T-helper 9 cell (primary cell): ENCODE data around the gene UQCR11.

Experiments used
- DNase-seq: peaks from one replicate; pipeline ENCODE4 v3.0.0-alpha.2; 2020

The UQCR11 gene

DNA sequence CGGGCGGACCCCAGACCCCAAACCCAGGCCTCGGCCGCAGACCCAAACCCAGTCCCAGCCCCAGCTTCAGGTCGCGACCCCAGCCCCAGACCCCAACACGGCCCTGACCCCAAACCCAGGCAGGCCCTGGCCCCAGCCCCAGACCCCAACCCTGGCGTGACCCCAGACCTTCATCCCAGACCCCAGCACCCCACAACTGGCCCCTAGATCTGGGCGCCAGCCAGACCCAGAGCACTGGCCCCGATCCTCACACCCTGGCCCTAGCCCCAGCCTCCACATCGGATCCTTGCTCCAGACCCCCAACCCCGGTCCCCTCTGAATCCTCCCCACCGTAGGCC lies 20.1 kb downstream of the UQCR11 start:
- DNase-seq, result no peak

DNA sequence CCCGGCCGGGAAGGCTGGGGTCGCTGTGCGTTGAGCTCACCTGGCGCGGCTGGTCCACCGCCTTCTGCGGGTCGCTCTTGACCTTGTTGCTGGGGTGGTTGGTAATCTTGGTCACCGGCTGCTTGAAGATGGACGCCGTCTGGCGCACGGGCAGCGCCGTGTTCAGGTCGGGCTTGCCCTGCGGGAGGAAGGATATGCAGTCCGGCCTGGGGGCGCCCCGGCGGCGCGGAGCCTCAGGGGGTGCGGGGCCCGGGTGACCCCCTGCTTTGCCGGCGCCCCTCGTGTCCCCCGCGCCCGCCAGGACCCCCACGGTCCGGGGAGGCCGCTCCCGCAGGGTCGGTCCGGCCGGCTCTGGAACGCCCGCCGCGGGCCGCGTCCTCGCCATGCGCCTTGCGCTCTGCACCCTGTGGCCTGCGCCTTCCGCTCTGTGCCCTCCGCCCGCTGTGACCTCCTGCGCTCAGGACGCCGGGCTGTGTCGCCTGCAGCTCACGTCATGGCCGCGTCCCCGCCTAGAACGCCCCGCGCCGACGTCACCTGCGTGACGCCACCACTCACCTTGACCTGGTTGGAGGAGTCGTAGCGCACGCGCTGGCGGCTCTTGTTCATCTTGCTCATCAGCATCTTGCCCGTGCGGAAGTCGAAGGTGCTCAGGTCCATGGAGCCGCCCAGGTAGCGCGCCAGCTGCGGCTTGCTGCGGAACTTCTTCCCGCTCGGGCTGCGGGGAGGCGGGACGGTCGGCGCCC lies 20.6 kb downstream of the UQCR11 start:
- DNase-seq, result no peak

DNA sequence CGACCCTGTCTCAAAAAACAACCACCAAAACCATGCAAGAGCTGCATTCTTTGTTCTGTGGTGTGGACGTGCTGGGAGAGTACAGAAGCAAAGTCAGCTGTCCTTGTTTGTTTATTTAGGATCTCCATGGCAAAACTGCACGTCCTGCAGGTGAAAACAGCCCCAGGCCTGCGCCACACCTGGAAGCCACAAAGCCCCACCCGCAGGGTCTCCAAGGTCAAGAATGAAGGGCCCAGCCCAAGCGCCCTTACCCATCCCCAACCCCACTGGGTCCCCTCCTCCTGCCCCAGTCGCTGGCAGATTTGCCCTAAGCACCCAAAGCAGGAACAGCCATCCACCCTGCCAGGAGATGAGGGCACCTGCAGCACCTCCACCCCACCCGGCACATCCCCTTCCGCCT lies 23.1 kb downstream of the UQCR11 start:
- no peak for DNase-seq

DNA sequence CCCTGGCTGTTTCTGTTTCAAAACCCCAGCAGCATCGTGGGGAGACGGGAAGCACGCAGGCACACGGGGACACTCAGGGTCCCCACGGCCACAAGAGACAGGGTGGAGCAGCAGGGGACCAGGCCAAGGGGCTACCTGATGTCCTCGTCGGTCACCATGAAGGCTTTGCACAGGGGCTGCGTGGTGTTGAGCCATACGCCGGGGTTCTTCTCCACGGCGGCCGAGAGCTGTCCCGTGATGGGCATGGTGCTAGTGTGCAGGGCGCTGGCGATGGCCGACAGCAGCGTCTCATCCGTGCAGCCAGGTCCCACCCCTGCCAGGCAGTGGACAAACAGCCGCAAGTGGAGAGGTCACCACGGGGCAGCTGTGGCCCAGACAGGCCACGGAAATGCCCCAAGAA lies 24.3 kb downstream of the UQCR11 start:
- DNase-seq, result no peak

DNA sequence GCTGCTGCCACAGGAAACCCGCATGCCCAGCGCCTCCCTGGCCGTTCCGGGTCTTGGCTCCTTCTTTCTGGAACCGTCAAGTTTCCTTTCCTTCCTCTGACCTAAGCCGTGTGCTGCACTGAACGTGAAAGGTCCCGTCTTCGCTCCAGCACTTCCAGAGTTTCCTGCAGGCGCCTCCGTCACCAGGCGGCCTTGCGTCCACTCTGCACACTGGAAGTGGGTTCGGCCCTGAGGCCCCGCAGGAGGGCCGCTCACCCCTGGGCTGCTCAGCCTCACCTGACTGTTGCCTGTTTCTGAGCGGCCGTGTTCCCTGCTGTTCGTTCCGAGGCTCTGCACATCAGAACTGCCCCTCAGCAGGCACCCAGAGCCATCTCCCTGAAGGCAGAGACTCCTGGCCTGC lies 24.9 kb downstream of the UQCR11 start:
- DNase-seq, result no peak

DNA sequence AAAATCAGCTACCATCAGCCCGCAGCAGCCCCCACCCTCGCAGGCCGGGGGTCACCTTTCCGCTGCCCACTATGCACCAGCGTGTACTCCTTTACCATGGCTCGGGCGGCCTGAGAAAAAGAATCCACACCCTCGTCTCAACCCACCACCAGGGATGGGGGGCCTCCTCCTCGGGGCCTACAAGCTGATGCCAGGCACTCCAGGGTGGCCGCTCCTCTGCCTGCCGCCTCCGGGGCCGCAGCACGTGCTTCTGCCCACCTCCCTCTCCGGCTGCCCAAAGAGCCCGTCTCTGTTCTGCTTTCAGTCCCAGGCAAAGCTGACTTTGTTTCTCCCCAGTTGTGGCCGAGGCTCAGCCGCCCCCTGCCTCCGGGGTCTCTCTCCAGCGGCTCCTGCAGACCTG lies 26.0 kb downstream of the UQCR11 start:
- no peak for DNase-seq

DNA sequence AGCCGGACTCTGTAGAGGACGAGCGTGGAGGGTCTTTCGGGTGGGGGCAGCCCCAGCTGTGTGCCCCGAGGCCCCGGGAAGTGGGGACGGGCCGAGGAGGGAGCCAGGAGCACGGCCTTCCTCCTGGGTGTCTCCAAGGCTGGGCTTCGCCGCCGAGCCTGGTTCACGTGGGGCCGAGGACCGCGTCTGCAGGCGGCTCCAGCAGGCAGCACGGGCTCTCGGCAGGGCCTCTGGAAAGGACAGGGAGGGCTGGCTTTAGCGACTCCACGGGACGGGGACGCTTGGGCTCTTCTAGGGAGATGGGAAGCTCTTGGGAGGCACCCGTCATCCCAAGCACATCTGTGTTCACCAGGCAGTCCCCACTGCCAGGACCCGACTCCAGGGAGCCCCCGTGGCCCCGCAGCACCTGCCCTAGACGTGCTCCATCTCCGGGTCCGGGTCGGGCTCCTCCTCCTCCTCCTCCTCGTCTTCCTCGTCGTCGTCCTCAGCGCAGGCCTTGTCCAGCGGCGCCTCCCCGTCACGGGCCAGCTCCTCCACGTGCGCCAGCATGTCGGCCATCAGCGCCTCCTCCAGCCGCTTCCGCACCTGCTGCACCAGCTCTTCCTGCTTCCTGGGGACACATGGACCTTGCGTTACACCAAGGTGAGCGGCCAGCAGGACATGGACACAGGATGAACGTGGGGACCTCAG lies 27.2 kb downstream of the UQCR11 start:
- no peak for DNase-seq

DNA sequence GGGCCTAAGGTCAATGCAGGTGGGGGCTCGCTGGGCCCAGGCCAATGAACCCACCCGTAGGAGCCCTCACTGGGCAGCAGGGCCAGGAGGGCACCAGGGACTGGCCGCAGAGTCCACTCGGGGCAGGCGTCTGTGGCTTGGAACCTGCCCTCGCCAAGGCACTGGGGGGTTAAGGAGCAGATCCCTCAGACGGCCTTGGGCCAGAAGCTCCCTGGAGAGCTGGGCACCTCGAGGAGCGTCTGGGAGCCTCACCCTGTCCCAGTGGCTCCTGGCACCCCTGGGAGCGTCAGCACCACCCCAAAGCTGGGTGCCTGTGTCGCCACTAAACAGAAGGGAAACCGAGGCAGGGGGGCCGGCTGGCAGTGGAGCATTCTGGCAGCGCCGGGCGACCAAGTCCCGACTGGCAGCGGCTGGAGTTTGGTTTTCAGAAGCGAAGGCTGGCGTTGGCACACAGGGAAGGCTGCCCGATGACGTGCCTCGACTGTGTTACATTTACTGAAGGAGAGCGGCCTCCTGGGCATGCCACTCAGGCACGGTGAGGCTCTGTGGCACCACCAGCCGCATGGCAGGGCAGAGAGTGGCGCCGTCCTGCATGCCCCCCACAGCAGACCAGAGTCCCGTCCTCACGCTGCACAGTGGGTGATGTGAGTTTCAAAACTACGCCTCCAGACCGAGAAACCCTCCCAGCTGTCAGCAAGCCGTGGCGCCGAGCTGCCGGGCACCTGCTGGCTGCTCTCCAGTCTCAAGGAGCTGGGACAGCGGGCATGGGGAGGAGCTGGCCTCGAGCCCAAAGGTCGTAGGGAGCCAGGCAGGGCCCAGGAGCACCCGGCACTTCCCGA lies 28.0 kb downstream of the UQCR11 start:
- no peak for DNase-seq

DNA sequence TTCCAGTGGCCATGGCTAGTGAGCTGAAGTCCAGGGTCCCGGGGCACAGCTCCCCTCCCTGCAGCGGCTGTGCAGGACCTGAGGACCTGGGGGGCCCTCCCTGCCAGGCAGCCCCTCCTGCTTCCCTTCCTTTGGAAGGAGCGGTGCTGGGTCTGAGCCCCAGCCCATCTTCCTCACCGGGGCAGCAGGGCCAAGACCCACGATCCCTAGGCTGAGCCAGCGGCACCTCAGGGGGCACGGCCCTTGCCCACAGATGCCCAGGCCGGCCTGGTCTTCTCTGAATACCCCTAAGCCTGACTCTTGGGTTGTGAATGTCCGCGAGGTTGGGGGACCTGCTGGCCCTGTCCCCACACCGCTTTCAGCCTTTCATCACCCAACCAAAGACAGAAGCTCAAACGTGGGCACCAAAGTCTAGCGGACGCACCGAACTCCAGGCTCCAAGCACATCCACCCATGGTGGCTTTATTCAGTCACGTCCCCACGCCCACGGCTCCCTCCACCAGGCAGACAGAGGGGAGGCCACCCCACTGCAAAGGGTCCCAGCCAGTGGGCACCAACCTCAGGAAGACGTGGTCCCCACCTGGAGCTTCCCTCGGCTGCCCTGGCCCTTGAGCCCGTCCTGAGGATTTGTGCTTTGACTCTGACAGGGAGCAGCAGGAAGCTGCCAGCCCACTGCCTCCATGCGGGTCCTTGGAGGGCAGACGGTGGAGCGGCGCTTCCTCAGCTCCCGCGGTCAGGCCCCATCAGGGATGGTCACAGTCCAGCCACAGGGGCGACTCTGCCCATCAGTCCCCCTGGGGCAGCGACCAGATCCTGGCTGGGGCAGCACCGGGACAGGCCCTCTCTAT lies 28.8 kb downstream of the UQCR11 start:
- no peak for DNase-seq

DNA sequence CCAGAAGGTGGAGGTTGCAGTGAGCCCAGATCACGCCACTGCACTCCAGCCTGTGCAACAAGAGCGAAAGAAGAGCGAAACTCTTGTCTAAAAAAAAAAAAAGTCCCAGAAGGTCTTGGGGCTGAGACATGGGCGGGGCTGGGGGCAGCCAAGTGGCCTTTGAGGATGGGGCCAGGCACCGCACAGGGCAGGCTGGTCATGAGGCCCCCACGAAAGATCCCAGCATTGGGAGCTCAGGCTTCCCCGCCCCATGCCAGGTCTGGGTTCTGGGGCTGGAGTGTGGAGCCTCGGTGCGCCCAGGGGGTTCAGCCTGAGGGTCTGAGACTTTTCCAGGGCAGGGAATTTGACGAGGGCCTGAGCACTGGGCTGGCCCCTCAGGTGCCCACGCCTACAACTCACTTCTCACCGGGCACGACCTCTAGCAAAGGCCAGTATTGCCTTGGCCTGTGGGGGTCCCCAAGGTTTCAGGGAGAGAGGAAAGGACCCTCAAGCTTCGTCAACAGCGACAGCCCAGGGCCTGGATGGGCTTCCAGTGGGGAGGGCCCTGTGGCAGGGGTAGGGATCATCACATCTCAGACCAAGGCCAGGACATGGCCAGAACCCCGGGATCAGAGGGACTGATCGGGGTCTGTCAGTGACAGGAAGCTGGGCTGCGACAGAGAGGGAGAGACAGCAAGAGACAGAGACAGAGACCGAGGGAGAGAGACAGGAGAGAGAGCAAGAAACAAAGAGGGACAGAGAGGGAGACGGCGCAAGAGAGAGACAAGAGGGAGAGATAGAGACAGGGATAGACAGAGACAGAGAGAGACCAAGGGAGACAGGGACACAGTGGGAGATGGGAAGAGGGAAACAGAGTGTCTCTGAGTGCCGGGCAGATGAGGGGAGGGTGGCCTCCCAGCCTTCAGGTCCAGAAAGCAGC lies 29.7 kb downstream of the UQCR11 start:
- DNase-seq, result no peak

DNA sequence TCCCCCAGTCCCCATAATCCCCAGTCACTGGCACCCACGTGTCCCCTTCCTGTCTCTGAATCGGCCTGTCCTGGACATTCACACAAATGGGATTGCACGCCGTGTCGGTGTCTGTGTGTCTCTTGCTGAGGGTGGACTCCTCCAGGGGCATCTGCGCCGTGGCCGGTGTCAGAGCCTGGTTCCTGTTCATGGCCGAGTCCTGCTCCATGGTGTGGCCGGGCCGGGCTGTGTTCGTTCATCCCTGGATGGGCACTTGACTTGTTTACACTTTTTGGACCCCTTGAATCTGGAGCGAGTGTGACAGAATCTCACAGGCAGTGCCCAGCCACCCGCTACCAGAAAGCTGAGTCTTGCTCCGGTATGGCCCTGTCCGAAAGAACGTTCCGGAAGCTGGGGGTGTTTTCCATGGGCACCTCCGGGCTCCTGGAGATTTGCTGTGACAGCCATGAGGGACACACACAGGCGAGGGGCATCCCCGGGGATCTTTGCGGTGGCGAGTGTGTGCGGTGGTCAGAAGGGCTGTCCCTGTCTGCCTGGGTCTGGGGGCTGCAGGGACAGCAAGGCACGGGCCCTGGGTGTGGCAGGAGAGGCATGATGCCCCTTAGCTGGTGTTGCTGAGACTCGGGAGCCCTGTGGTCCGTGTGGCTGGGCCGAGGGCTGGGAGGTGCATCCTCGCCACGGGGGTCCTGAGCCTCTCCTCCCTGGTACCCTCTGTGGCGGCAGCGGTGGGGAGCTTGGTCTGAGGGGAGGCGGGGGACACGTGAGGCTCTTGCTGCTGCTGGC lies 30.7 kb downstream of the UQCR11 start:
- DNase-seq, result no peak

DNA sequence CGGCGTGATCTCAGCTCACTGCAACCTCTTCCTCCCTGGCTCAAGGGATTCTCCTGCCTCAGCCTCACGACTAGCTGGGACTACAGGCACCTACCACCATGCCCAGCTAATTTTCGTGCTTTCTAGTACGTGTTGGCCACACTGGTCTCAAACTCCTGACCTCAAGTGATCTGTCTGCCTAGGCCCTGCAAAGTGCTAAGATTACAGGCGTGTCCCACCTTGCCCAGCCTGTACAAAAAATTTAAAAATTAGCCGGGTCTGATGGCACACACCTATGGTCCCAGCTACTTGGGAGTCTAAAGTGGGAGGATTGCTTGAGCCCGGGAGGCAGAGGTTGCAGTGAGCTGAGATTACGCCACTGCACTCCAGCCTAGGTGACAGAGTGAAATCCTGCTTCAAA lies 32.5 kb downstream of the UQCR11 start:
- no peak for DNase-seq

DNA sequence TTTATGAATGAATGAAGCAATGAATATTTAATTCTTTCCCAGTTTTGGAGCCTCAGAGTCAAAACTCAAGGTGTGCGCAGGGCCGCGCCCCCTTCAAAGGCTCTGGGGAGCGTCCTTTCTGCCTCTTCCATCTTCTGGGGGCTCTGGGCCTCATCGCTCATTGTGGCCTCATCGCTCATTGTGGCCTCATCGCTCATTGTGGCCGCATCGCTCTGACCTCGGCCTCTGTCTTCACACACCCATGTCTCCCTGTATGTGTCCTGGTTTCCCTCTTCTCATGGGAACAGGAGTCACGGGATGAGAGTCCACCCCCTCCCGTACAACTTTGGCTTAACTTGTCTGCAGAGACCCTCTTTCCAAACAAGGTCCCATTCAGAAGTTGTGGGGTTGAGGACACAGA lies 33.9 kb downstream of the UQCR11 start:
- no peak for DNase-seq

DNA sequence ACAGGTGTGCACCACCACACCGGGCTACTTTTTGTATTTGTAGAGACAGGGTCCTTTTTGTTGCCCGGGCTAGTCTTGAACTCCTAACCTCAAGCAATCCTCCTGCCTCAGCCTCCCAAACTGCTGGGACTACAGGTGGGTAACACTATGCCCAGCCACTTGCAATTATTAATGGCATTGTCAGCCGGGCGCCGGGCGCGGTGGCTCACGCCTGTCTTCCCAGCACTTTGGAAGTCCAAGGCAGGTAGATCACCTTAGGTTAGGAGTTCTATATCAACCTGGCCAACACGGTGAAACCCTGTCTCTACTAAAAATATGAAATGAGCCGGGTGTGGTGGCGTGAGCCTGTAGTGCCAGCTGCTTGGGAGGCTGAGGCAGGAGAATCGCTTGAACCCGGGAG lies 34.4 kb downstream of the UQCR11 start:
- no peak for DNase-seq

DNA sequence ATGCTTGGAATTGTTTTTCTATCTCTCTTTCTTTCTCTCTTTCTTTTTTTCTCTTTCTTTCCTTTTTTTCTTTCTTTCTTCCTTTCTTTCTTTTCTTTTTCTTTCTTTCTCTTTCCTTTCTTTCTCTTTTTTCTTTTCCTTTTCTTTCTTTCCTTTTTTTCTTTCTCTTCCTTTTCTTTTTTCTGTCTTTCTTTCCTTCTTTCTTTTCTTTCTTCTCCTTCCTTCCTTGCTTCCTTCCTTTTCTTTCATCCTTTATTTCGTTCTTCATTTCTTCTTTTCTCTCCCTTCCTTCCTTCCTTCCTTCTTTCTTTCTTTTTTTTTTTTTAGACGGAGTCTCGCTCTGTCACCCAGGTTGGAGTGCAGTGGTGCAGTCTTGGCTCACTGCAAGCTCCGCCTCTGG lies 35.3 kb downstream of the UQCR11 start:
- no peak for DNase-seq

DNA sequence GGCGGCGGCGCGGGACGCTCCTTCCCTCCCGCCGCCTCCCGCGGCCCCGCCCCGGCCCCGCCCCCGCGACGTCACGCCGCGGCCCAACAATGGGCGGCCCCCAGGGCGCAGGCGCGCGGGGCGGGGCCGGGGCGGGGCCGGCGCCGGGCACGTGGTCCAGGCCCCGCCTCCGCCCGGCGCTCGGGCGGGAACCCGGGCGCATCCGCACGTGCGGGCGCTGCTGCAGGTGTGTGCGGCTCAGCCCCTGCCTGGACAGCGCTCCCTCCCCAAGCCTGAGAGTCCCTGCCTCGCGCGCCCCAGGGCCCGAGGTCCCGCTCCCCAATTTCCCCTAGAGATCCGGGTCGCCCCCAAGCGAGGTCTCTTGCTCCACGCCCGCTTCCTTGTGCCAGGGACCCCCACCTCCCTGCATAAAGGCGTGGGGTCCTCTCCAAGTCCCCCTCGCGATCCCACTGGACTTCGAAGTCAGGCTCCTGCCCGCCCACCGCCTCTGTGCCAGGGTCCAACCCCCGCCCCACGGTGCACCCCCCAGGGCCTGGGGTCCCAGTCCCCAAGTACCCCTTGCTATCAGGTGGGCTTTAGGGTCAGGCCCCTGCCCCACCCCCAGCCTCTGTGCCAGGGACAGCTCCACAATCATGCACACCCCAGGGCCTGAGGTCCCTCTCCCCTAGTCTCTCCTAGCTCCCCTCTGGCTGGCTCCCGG lies 36.8 kb downstream of the UQCR11 start, which contains the start of gene MEX3D:
TSS of gene MEX3D (minus strand) at position 6 of the 700 bp plus-strand sequence. CDS start 267 bp downstream, outside the sequence.
- DNase-seq, result peak; percentile 84

DNA sequence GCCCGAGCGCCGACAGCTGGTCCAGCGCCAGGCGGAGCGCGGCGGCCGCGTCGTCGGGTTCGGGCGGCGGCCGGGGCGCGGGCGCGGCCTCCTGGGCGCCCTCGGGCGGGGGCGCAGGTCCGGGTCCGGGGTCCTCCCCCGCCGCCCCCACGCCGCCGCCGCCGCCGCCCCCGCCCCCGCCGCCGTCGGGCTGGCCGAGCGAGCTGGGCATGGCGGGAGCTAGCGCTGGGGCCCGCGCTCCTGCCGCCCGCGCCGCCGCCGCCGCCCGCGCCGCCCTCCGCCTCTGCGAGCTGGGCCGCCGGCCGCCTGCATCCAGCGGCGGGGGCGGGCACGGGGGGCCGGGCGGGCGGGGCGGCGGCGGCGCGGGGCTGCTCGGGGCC lies 37.4 kb downstream of the UQCR11 start:
- no peak for DNase-seq

DNA sequence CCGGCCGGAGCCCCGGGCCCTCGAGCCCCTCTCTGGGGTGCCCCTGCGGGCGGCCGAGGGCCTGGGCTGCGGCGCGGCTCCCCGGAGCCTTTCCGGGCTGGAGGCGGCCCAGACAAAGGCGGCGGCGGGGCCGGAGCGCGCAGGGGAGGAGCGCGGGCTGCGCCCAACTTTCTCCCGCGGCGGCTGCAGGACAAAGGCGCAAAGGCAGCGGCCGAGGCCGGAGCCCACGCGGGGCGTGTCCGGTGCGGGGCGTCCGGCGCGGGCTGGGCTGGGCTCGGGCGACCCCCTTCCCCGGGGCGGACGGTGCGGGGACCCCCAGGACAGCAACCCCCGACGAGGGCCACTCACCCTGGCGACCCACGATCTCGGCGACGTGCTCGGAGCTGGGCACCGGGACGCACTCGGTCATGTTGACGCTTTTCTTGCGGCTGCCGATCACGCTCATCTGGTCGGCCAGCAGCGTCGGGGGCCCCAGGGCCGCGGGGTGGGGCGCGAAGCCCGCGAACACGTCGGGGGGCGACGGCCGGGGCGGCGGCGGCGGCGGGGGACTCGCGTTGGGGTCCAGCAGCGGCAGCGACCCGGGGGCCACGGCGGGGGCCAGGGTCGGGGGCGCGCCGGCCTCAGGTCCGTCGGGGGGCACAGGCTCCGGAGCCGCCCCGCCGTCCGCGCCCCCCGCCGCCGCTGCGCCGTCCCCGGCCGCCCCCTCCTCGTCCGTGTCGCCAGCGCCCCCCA lies 38.0 kb downstream of the UQCR11 start:
- no peak for DNase-seq

DNA sequence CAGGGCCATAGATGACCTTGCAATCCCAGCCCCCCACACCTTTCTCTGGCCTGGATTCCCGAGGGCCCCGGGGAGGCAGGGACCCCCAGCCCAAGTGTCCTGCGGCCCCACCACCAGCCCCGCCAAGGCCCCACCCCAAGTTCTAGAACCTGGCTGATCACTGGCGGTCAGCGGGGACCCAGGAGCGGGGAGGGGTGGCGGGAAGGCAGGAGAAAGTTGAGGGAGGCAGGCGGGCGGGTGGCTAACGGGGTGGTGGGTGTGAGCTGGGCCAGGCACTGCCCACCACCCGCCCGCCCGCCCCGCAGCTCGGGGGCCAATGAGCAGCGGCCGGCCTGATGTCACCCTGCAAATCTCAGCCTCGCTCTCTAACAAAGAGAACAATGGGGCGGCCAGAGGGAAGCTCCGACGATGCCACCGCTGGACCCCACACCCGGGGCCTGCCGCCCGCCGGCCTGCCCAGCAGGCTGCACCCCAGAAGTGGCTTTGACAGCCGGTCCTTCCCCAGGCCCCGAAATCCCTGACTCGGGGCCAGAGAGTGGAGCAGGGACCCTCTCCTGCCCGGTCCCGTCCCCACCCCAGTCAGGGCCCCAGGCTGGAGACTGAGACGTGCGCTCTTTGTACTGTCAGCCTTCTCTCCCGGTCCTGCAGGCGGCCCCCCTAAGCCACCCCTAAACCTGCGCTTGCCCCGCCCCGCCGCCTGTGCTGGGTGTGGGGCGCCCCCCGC lies 38.7 kb downstream of the UQCR11 start:
- DNase-seq, result no peak
